Mesenchymal stem cell (in vitro differentiated cells and primary cell): ENCODE data around the gene FAM240A.
A peak's percentile ranks its signal among the peaks of the same experiment; 100 is the strongest.

Experiments
- DNase-seq: peaks from one replicate; pipeline ENCODE4 v3.0.0-alpha.2; 2013
- H2AFZ ChIP-seq: one replicate; pipeline ENCODE4 v1.6.1; 2013; ENCODE audit warnings: low read depth, mild to moderate bottlenecking, control low read depth, inconsistent platforms, low read length, moderate library complexity
- H2AK5ac ChIP-seq: 2 replicates; pipeline ENCODE4 v1.6.1; 2013; ENCODE audit warnings: low read length, moderate library complexity, mild to moderate bottlenecking, inconsistent platforms; ENCODE audit not compliant: severe bottlenecking
- H2BK120ac ChIP-seq: one replicate; pipeline ENCODE4 v1.6.1; 2013; ENCODE audit warnings: low read depth, mild to moderate bottlenecking, inconsistent platforms, low read length, moderate library complexity
- H2BK12ac ChIP-seq, 2 experiments: one replicate each; pipeline ENCODE4 v1.6.1; 2013; ENCODE audit warnings: inconsistent platforms in 2 of 2, low read length in 2 of 2, mild to moderate bottlenecking in 2 of 2, moderate library complexity in 2 of 2, control low read depth in 1 of 2
- H2BK15ac ChIP-seq: one replicate; pipeline ENCODE4 v1.6.1; 2013; ENCODE audit warnings: mild to moderate bottlenecking, low read depth, inconsistent platforms; ENCODE audit not compliant: poor library complexity, severe bottlenecking
- H2BK5ac ChIP-seq: 2 replicates; pipeline ENCODE4 v1.6.1; 2013; ENCODE audit warnings: low read depth, mild to moderate bottlenecking, low read length, control low read depth, inconsistent platforms; ENCODE audit not compliant: poor library complexity, severe bottlenecking
- H3K14ac ChIP-seq, 2 experiments: one replicate each; pipeline ENCODE4 v1.6.1; 2013; ENCODE audit warnings: inconsistent platforms in 2 of 2, low read length in 2 of 2, control low read depth in 1 of 2, mild to moderate bottlenecking in 1 of 2, moderate library complexity in 1 of 2
- H3K18ac ChIP-seq, 2 experiments: one replicate each; pipeline ENCODE4 v1.6.1; 2013; ENCODE audit warnings: inconsistent platforms in 2 of 2, low read length in 2 of 2, control low read depth in 1 of 2, low read depth in 1 of 2, mild to moderate bottlenecking in 1 of 2
- H3K23ac ChIP-seq, 2 experiments: one replicate each; pipeline ENCODE4 v1.6.1; 2013; ENCODE audit warnings: inconsistent platforms in 2 of 2, low read length in 2 of 2, mild to moderate bottlenecking in 2 of 2, moderate library complexity in 2 of 2, control low read depth in 1 of 2
- H3K27ac ChIP-seq: 2 replicates; pipeline ENCODE4 v1.5.1; 2013; ENCODE audit warnings: mild to moderate bottlenecking, moderate library complexity, low read length, control low read depth, inconsistent platforms; ENCODE audit not compliant: poor library complexity, severe bottlenecking
- H3K27me3 ChIP-seq, 2 experiments: 2 replicates each; pipeline versions ENCODE4 v1.6.1 to v1.7.0; 2013; ENCODE audit warnings: low read length in 2 of 2, mild to moderate bottlenecking in 2 of 2, moderate library complexity in 2 of 2, control low read depth in 1 of 2, inconsistent platforms in 1 of 2; ENCODE audit not compliant: control insufficient read depth in 1 of 2, insufficient read depth in 1 of 2
- H3K36me3 ChIP-seq, 2 experiments: 2 replicates each; pipeline versions ENCODE4 v1.6.1 to v1.7.0; 2013; ENCODE audit warnings: low read length in 2 of 2, control low read depth in 1 of 2, inconsistent platforms in 1 of 2, low read depth in 1 of 2, mild to moderate bottlenecking in 1 of 2; ENCODE audit not compliant: insufficient read depth in 2 of 2, control insufficient read depth in 1 of 2
- H3K4ac ChIP-seq, 2 experiments: one replicate each; pipeline ENCODE4 v1.6.1; 2013; ENCODE audit warnings: inconsistent platforms in 2 of 2, low read length in 2 of 2, mild to moderate bottlenecking in 2 of 2, moderate library complexity in 2 of 2, control low read depth in 1 of 2, low read depth in 1 of 2
- H3K4me1 ChIP-seq: 2 replicates; pipeline ENCODE4 v1.6.1; 2013; ENCODE audit warnings: low read depth, low read length, control low read depth; ENCODE audit not compliant: control insufficient read depth, insufficient read depth
- H3K4me2 ChIP-seq: 2 replicates; pipeline ENCODE4 v1.6.1; 2013; ENCODE audit warnings: low read length, mild to moderate bottlenecking, inconsistent platforms; ENCODE audit not compliant: poor library complexity, severe bottlenecking
- H3K4me3 ChIP-seq, 2 experiments: 2 replicates each; pipeline versions ENCODE4 v1.5.1 to v1.7.0; 2013; ENCODE audit warnings: low read length in 2 of 2, mild to moderate bottlenecking in 2 of 2, control low read depth in 1 of 2, low read depth in 1 of 2; ENCODE audit not compliant: insufficient read depth in 1 of 2
- H3K79me1 ChIP-seq: replicated peaks from 2 replicates; pipeline ENCODE4 v1.6.1; 2013; ENCODE audit warnings: mild to moderate bottlenecking, control low read depth, low read length, inconsistent platforms; ENCODE audit not compliant: poor library complexity, severe bottlenecking
- H3K9ac ChIP-seq: 2 replicates; pipeline ENCODE4 v1.7.0; 2013; ENCODE audit warnings: mild to moderate bottlenecking, low read length, moderate library complexity
- H3K9me3 ChIP-seq: 2 replicates; pipeline ENCODE4 v1.7.0; 2013; ENCODE audit warnings: mild to moderate bottlenecking, low read length; ENCODE audit not compliant: control insufficient read depth
- H4K8ac ChIP-seq: one replicate; pipeline ENCODE4 v1.6.1; 2013; ENCODE audit warnings: inconsistent platforms, mild to moderate bottlenecking, low read length, moderate library complexity
- H4K91ac ChIP-seq: one replicate; pipeline ENCODE4 v1.6.1; 2013; ENCODE audit warnings: mild to moderate bottlenecking, low read length, inconsistent platforms
- WGBS: methylation state at CpG from one replicate; pipeline ENCODE4 v1.1.7; 2013; ENCODE audit warnings: mixed read lengths; 5-methylcytosine and 5-hydroxymethylcytosine counted together

FAM240A gene

GRCh38 chr3:46663591-46664135 lies 51.3 kb downstream of the FAM240A start:
- H2AK5ac ChIP-seq = no peak overlapping the region
- no peak overlapping the region for H2BK5ac ChIP-seq
- no peak overlapping the region for H2AFZ ChIP-seq
- peak overlapping the region in 1 of 2 experiments; percentile 31 for H2BK12ac ChIP-seq
- no peaks in the 10 kb centered on the region for H3K9me3 ChIP-seq
- no peak overlapping the region for H3K4me3 ChIP-seq
- peaks cover 13 to 48% of the 10 kb centered on the region in 2 experiments for H3K27me3 ChIP-seq
- H4K91ac ChIP-seq = no peak overlapping the region
- H3K23ac ChIP-seq = no peak overlapping the region
- no peak overlapping the region for H2BK120ac ChIP-seq
- H3K79me1 ChIP-seq = no peaks in the 10 kb centered on the region
- peak overlapping the region in 1 of 2 experiments; percentile 16 for H3K4ac ChIP-seq
- no peak overlapping the region for H3K27ac ChIP-seq
- no peak overlapping the region for H4K8ac ChIP-seq
- H3K4me1 ChIP-seq = peaks cover 21% of the 10 kb centered on the region
- no peak overlapping the region for H3K9ac ChIP-seq
- no peak overlapping the region for H3K4me2 ChIP-seq
- H3K14ac ChIP-seq = no peak overlapping the region
- WGBS = 40% methylated on average over 8 of the region's 8 CpGs
- no peaks in the 10 kb centered on the region for H3K36me3 ChIP-seq
- H3K18ac ChIP-seq = peak overlapping the region in 1 of 2 experiments; percentile 69
- peak; percentile 32 for DNase-seq
- peak overlapping the region; percentile 71 for H2BK15ac ChIP-seq

GRCh38 chr3:46664188-46664970 lies 52.1 kb downstream of the FAM240A start:
- H3K14ac ChIP-seq = no peak overlapping the region
- H2AK5ac ChIP-seq = no peak overlapping the region
- H4K8ac ChIP-seq = peak overlapping the region; percentile 19
- peak overlapping the region; percentile 36 for H4K91ac ChIP-seq
- no peaks in the 10 kb centered on the region for H3K79me1 ChIP-seq
- H2AFZ ChIP-seq = no peak overlapping the region
- no peak overlapping the region for H3K9ac ChIP-seq
- H3K4me1 ChIP-seq = peaks cover 20% of the 10 kb centered on the region
- H3K4me2 ChIP-seq = no peak overlapping the region
- no peaks in the 10 kb centered on the region for H3K36me3 ChIP-seq
- no peak overlapping the region for H2BK12ac ChIP-seq
- H3K27ac ChIP-seq = no peak overlapping the region
- no peak overlapping the region for H2BK5ac ChIP-seq
- peak overlapping the region in 1 of 2 experiments; percentile 28 for H3K23ac ChIP-seq
- peak overlapping the region in 1 of 2 experiments; percentile 14 for H3K18ac ChIP-seq
- no peaks in the 10 kb centered on the region for H3K9me3 ChIP-seq
- peak overlapping the region; percentile 13 for H2BK15ac ChIP-seq
- peak overlapping the region in 1 of 2 experiments; percentile 16 for H3K4ac ChIP-seq
- no peak overlapping the region for H3K4me3 ChIP-seq
- WGBS = 87% methylated on average over 6 of the region's 6 CpGs
- no peak overlapping the region for H2BK120ac ChIP-seq
- H3K27me3 ChIP-seq = peaks cover 13 to 47% of the 10 kb centered on the region in 2 experiments
- no peak for DNase-seq

- Histone ChIP-seq H3K4me1 (peaks cover 14% of the 10 kb centered on the region), H3K27ac (no peak overlapping the region), H3K36me3 (no peaks in the 10 kb centered on the region), H3K9ac (no peak overlapping the region), H4K8ac (no peak overlapping the region), H3K18ac (no peak overlapping the region), H2AK5ac (no peak overlapping the region), H4K91ac (no peak overlapping the region), H2BK5ac (no peak overlapping the region), H3K4me2 (no peak overlapping the region), H3K9me3 (no peaks in the 10 kb centered on the region), H3K79me1 (no peaks in the 10 kb centered on the region), H3K14ac (no peak overlapping the region), H2AFZ (no peak overlapping the region), H3K4me3 (no peak overlapping the region), H2BK120ac (no peak overlapping the region), H3K27me3 (peaks cover 13 to 40% of the 10 kb centered on the region in 2 experiments), H2BK12ac (no peak overlapping the region), H2BK15ac (no peak overlapping the region), H3K23ac (no peak overlapping the region), H3K4ac (no peak overlapping the region)
- 72% methylated on average over 22 of the region's 23 CpGs for WGBS
- DNase-seq = no peak
These were observed 52.8 kb downstream of the FAM240A start for GRCh38 chr3:46664971-46665762.
